T-helper 2 cell treated with Interferon-gamma antibody and Interleukin-4, amounts not matched to agents 100 ng/mL and 5 ng/mL, for 36 hours (primary cell): ENCODE data around the gene FBXO34. TPM values are rescaled to one million over a fixed set of nuclear protein-coding genes. Genes with fewer than 3 reads are reported as not detected.

Source experiments
- intact Hi-C: fragments of 100-400 bp; cut with micrococcal nuclease; formaldehyde crosslinking; loops from one replicate; pipeline ENCODE4 v1.15.1; 2023
- total RNA-seq: library from RNA; stranded (reverse); gene quantifications from 2 replicates; pipeline ENCODE4 v1.2.3, GENCODE V29; 2022

FBXO34 gene, protein sequence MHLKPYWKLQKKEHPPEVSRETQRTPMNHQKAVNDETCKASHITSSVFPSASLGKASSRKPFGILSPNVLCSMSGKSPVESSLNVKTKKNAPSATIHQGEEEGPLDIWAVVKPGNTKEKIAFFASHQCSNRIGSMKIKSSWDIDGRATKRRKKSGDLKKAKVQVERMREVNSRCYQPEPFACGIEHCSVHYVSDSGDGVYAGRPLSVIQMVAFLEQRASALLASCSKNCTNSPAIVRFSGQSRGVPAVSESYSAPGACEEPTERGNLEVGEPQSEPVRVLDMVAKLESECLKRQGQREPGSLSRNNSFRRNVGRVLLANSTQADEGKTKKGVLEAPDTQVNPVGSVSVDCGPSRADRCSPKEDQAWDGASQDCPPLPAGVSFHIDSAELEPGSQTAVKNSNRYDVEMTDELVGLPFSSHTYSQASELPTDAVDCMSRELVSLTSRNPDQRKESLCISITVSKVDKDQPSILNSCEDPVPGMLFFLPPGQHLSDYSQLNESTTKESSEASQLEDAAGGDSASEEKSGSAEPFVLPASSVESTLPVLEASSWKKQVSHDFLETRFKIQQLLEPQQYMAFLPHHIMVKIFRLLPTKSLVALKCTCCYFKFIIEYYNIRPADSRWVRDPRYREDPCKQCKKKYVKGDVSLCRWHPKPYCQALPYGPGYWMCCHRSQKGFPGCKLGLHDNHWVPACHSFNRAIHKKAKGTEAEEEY
- total RNA-seq: 19.9 and 21.9 TPM in 2 replicates

DNA sequence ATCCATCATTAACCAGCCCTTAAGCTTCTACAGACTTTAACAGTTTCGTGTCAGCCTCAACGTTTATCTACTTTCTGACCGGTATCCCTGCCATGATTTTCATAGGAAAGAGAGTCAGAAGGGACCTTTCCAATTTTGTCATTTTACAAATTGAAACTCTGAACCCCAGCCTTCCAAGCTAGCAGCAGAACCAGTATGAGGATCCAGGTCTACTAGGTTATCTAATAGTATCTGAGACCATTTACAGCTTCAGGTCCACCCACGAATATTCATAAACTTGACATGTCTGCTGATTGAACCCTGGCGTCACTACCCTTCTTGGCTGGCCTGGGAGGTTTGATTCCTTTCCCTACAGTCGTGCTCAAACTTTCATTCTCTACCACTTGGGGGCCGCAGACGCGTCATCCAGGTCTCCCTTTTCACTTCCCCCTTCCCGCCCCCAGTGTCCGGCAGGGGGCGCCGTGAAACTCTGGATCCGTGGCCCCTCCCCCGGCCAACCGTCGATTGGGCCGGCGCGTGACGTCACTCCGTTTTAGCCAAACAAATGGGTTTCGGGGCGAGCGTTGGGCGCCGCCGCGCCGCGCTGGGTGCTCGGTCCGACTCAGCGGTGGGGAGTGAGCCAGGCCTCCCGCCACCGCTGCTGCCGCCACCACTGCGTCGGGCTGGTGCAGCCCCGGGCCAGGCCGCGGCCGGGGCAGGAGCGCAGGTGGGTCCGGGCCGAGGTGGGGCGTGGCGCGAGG, at the start of gene FBXO34:
TSS of gene FBXO34 (plus strand) at position 590 of the 740 bp plus-strand sequence. CDS start 78,970 bp downstream, outside the sequence.
- intact Hi-C loops: loop anchor here (1.0 to 5.0 kb wide), 10 partner anchors 26 to 1204 kb away; partner anchors contain the start of genes ATG14, SOCS4 and WDHD1

DNA sequence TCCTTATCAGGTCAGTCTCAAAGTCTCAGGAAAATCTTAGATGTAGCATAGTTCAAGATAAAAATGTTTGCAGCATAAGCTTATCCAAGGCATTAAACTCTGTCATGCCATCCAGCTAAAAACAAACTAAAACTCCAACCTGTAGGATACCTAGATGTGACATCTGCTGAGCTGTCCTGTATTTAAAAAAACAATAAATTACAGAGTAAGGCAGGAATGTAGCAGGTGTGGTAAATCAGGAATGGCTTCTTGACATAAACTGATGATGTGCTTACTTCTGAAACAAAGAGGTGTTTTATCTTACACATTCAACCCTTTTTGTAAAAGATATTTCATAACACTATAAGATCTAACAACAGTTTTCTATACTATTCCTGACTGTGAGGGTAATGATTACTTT, 49.3 kb upstream of the FBXO34 start:
- intact Hi-C loops: no loop called here

DNA sequence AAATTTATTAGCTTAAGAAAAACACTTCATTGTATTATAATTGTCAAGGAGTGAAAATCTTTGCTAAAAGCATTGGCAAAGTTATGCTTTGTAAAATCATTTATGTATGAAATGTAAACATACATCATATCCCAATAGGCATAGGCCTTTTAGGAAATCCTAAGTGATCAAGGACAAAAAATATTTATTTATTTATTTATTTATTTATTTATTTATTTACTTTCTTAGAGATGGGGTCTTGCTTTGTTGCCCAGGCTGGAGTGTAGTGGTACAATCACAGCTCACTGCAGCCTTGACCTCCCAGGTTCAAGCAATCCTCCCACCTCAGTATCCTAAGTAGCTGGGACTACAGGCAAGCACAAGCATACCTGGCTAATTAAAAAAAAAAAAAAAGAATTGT, 47.9 kb upstream of the FBXO34 start:
- intact Hi-C loops: no loop called here

GRCh38 chr14:55228261-55228660, 43.0 kb upstream of the FBXO34 start:
- intact Hi-C loops: no loop called here

- intact Hi-C loops: no loop called here
These were observed 37.6 kb upstream of the FBXO34 start for GRCh38 chr14:55233591-55233990.

- intact Hi-C loops: no loop called here
These were observed 33.1 kb upstream of the FBXO34 start for GRCh38 chr14:55238019-55238680.

DNA sequence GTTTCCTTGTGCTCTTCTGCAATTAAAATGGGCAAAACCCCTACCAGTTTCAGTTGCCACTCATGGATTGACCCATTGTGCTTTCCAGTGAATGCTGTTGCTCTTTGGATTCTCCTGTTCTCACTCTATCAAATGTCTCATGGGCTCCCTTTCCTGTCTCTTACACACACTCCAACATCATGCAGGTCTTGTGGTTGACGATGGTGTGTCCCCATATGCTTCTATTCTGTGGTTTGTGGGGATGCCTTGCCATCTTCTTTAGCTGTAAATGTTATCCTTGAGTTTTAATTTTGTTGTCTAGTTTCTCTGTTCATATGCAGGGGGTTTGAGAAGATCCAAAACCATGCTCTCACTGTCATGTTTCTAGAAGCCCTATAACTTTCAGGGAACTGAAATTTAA, 31.9 kb upstream of the FBXO34 start:
- intact Hi-C loops: no loop called here

GRCh38 chr14:55240526-55241178, 30.6 kb upstream of the FBXO34 start:
- intact Hi-C loops: no loop called here

DNA sequence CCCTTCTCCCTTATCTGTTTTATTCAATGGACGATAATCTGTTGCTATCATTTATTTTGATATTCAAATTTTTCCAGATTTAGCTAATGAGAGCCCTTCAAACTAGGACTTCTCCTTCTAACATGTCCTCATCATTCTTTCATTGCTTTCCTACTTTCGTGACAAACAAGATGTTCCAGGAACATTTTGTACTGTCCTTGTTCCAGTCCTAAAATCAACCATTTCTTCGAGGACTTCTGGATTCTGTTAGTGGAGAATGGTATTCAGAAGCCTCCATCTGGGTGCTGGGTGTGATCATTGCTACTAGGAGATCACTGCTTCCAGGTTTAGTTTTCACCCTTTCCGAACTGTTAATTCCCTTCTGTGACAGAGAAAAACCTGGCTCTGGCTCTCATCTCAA, 29.5 kb upstream of the FBXO34 start:
- intact Hi-C loops: no loop called here

DNA sequence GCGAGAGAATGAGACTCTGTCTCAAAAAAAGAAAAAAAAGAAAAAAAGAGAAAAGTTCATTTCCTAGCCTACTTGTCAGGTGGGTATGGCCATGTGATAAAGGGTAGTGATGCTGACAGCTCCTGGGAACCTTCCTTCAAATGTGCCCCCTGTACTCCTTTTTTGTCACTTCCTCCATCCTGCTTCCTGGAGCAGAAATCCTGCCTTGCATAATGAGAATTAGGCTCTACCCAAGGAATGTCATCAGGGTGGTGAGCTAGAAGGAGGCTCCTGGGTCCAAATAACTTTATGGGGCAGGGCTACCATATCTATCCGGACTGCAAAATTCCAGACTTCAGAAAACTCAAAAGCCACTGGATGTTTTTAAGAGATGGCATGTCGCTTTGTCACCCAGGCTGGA, 27.8 kb upstream of the FBXO34 start:
- intact Hi-C loops: no loop called here

GRCh38 chr14:55243813-55244212, 27.4 kb upstream of the FBXO34 start:
- intact Hi-C loops: no loop called here

- intact Hi-C loops: loop anchor here (1.0 kb wide), 3 partner anchors 26 to 185 kb away; partner anchors contain the start of gene FBXO34
These were observed 25.5 kb upstream of the FBXO34 start for GRCh38 chr14:55245657-55246268.

GRCh38 chr14:55248411-55248810, 22.8 kb upstream of the FBXO34 start:
- intact Hi-C loops: no loop called here

DNA sequence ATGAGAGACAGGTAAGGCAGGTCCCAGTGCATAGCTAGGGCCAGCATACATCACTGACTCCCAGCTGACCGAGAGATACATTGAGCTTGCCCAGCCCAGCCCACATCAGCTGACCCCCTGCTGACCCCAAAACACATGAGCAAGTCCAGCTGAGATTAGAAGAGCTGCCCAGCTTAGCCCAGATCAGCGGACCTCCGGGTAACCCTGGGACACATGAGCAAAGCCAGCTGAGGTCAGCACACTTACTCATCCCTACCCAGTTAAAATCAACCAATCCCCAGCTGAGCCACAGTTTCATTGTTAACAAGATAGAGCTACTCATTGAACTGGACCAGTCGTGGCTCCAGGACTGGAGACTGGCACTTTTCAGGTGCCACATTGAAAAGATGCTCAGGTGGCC, 21.8 kb upstream of the FBXO34 start:
- intact Hi-C loops: no loop called here

GRCh38 chr14:55253276-55253675, 17.9 kb upstream of the FBXO34 start:
- intact Hi-C loops: no loop called here

DNA sequence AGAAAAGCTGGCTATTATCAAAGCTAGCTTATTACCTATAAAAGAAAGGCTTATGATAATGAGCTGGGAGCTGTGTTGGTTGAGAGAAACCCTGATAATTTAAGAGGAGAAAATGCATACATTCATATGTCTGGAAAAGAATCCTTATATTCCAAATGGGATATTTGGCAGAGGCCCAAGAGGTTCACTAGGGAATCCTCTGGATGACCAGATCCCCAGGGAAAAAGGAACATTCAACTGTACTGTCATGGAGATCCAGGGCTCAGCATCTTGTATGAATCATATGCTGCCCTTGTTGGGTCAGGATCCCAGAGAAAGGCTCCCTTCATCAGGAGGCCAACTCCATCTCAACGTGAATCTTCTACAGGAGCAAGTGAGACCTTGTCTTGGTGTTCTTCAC, 16.6 kb upstream of the FBXO34 start:
- intact Hi-C loops: no loop called here

GRCh38 chr14:55255979-55256378, 15.2 kb upstream of the FBXO34 start:
- intact Hi-C loops: no loop called here

GRCh38 chr14:55256586-55256985, 14.6 kb upstream of the FBXO34 start:
- intact Hi-C loops: no loop called here

DNA sequence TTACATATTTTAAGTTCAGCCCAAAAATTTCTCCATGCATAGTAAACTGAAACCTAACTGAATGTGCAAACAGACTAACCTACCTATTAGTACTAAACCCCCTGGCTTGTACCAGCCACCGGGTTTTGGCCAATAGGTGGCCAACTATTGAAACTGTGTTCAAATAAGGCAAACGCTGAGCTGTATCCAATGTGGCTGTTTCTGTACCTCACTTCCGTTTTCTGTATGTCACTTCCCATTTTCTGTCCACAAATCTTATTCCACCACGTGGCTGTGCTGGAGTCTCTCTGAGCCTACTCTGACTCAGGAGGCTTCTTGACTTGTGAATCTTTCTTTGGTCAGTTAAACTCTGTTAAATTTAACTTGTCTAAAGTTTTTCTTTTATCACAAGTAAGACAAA, 6.0 kb upstream of the FBXO34 start:
- intact Hi-C loops: no loop called here

DNA sequence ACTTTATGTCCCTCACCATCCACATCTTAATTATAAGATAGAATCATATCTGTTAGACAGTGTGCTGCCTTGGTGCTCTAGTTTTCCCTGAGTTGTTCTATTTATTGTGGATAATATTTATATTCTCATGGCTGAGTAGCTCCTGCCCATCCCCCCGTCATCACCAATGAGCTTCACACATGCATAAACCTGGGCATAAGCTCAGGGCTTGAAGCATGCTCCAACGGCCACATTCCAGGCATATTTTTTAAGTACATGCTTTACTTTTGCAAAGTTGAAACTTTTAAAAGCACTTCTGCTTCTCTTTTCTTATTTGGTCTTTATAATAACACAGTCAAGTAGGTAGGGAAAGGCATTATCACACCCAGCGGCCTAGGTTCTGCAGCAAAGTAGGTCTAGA, 3.4 kb upstream of the FBXO34 start:
- intact Hi-C loops: no loop called here
